ENCODE data around the gene DSCAML1. TPM values are rescaled to one million over a fixed set of nuclear protein-coding genes. Genes with fewer than 3 reads are reported as not detected.

DSCAML1 gene
- total and polyA plus RNA-seq, 10 of the 15 experiments (the other 5 are each of a cell fraction or from before 2014, with no cell fraction given), result 0.03 to 0.18 (median 0.06) TPM; not detected in 1

DNA sequence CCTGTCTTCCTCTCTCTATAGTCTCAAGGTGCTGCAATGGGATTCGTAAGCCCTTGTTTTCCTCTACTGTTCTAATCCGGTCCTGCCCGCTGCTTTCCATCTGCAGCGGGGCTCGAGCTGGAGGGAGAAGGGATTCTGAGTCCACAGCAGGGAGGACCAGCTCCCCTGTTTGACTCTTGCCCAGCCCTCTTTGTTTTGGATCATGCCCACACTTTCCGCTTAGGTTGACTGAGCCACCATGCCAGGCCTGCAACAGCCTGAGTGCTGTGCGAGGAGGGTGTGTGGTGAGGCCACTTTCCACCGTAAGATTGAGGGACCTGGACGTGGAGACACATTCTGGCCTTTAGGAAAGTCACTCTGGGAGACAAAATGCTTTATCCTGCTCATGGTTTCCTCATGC lies 411.1 kb downstream of the DSCAML1 start:
- BruUV-seq (replicated peaks), result no TSS peak
- no peak overlapping the region for H3K27ac ChIP-seq (ENCODE audit: control insufficient read depth, insufficient read depth)
- no peaks in the 10 kb centered on the region for H3K79me2 ChIP-seq (ENCODE audit: control insufficient read depth, insufficient read depth, low read length)
- POLR2A ChIA-PET, result no interaction called here
- DNase-seq (ENCODE audit: low read depth, low spot score) (no peak), FAIRE-seq (no peak), ATAC-seq (no peak)
- H3K36me3 ChIP-seq (ENCODE audit: control insufficient read depth in 2 of 2, insufficient read depth in 2 of 2, low read length in 1 of 2), result peaks cover 3 to 16% of the 10 kb centered on the region in 2 experiments
- H3K4me1 ChIP-seq (ENCODE audit: control insufficient read depth, insufficient read depth, low read length), result no peaks in the 10 kb centered on the region
- H3K27me3 ChIP-seq (replicated peaks in 1 of 2; ENCODE audit: control insufficient read depth in 2 of 2, insufficient read depth in 2 of 2, low read length in 1 of 2), result no peaks in the 10 kb centered on the region
- 96% methylated on average over 9 of the region's 9 CpGs for WGBS (ENCODE audit: insufficient coverage, insufficient replicate concordance, low lambda C conversion rate, missing lambda C conversion rate)
- TF ChIP-seq RELA (IDR thresholded peaks at IDR 0.05; ENCODE audit: borderline replicate concordance, partially characterized antibody) (no peak), EZH2 (IDR thresholded peaks at IDR 0.05; ENCODE audit: borderline replicate concordance, control insufficient read depth, low read depth, low read length) (no peak), STAT3 (IDR thresholded peaks at IDR 0.05; ENCODE audit: low read depth, low read length) (no peak), LARP7 (IDR thresholded peaks at IDR 0.05) (no peak), SMC3 (IDR thresholded peaks at IDR 0.05; ENCODE audit: borderline replicate concordance, low read length) (no peak), TCF7 (IDR thresholded peaks at IDR 0.05; ENCODE audit: borderline replicate concordance) (no peak), DPF2 (IDR thresholded peaks at IDR 0.05) (no peak), POU2F2 (IDR thresholded peaks at IDR 0.05; ENCODE audit: borderline replicate concordance, low read depth, low read length) (no peak), SMAD1 (IDR thresholded peaks at IDR 0.05; ENCODE audit: low read depth, partially characterized antibody) (no peak), ZNF24 (IDR thresholded peaks at IDR 0.05) (no peak), FOXM1 (IDR thresholded peaks at IDR 0.05; ENCODE audit: low read depth, low read length) (no peak), MYC (IDR thresholded peaks at IDR 0.05; ENCODE audit: insufficient read depth, insufficient read length, insufficient replicate concordance, low read length, severe bottlenecking) (no peak), MTA3 (IDR thresholded peaks at IDR 0.05; ENCODE audit: borderline replicate concordance, low read length) (no peak), EGR1 (IDR thresholded peaks at IDR 0.05; ENCODE audit: borderline replicate concordance in 1 of 2, low read depth in 2 of 2, low read length in 2 of 2) (no peak), CBFB (IDR thresholded peaks at IDR 0.05; ENCODE audit: low read depth) (no peak), E2F4 (IDR thresholded peaks at IDR 0.05; ENCODE audit: low read depth, low read length) (no peak), SIN3A (IDR thresholded peaks at IDR 0.05; ENCODE audit: low read depth, low read length) (no peak), RELB (IDR thresholded peaks at IDR 0.05; ENCODE audit: low read depth) (no peak)
- TF ChIP-seq, protein P1, sequence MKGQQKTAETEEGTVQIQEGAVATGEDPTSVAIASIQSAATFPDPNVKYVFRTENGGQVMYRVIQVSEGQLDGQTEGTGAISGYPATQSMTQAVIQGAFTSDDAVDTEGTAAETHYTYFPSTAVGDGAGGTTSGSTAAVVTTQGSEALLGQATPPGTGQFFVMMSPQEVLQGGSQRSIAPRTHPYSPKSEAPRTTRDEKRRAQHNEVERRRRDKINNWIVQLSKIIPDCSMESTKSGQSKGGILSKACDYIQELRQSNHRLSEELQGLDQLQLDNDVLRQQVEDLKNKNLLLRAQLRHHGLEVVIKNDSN (IDR thresholded peaks at IDR 0.05; ENCODE audit: borderline replicate concordance, extremely low read length, insufficient read depth, low read depth, low read length), result no peak
- no peaks in the 10 kb centered on the region for H3K9me3 ChIP-seq (replicated peaks; ENCODE audit: control insufficient read depth, insufficient read depth, low read length)
- CTCF ChIA-PET, result interaction anchor here (1.7 kb wide), 1 partner anchor 40 kb away, joined by 6 read pairs; no protein-coding TSS in a partner anchor
- RAD21 ChIA-PET (ENCODE audit: unreplicated experiment), result no interaction called here
- H3K9ac ChIP-seq (ENCODE audit: control insufficient read depth, insufficient read depth, low read length), result no peak overlapping the region
- no peak overlapping the region for H3K4me2 ChIP-seq (ENCODE audit: control insufficient read depth, insufficient read depth)
- intact Hi-C loops (cut with micrococcal nuclease; ENCODE audit: unreplicated experiment), result no loop called here
- SMC1A ChIA-PET (ENCODE audit: uncharacterized antibody, unreplicated experiment), result no interaction called here
- H3K4me3 ChIP-seq, result no peak overlapping the region
- H2AFZ ChIP-seq (ENCODE audit: control insufficient read depth, low read depth, low read length), result no peak overlapping the region
- no peaks in the 10 kb centered on the region for H4K20me1 ChIP-seq (ENCODE audit: control insufficient read depth, insufficient read depth)
- in situ Hi-C loops (cut with MboI), result no loop called here

All from GM12878 (cell line).